ENCODE measurements around the gene HPSE2. TPM values are rescaled to one million over a fixed set of nuclear protein-coding genes. Genes with fewer than 3 reads are reported as not detected.
A peak's percentile ranks its signal among the peaks of the same experiment; 100 is the strongest.

The HPSE2 gene
- total and polyA plus RNA-seq, 2 of the 8 experiments (the other 6 are each of a cell fraction or from before 2014, with no cell fraction given) = 0.41 to 0.58 TPM

GRCh38 chr10:98414932-98415730, 820.5 kb downstream of the HPSE2 start, which contains the start of gene PYROXD2 (continued):
- TF ChIP-seq SIRT6 (IDR thresholded peaks at IDR 0.05; ENCODE audit: low read length) = no peak
- TF ChIP-seq SP4 (IDR thresholded peaks at IDR 0.05; ENCODE audit: low read length) = no peak
- TF ChIP-seq EP300 (IDR thresholded peaks at IDR 0.05; ENCODE audit: borderline replicate concordance in 1 of 2, low read depth in 2 of 2, low read length in 2 of 2) = no peak
- TF ChIP-seq TAF1 (IDR thresholded peaks at IDR 0.05; ENCODE audit: low read depth, low read length) = peak; percentile 77
- TF ChIP-seq KDM4A (IDR thresholded peaks at IDR 0.05; ENCODE audit: low read depth, low read length, severe bottlenecking) = peak; percentile 29
- TF ChIP-seq RBBP5 (IDR thresholded peaks at IDR 0.05; ENCODE audit: borderline replicate concordance, low read depth, low read length) = peak; percentile 75; the same call in 1 of the 2 replicates
- peak; percentile 79 for TF ChIP-seq POLR2AphosphoS5 (IDR thresholded peaks at IDR 0.05; ENCODE audit: low read depth, low read length)
- peak; percentile 83 for TF ChIP-seq ASH2L (IDR thresholded peaks at IDR 0.05; ENCODE audit: low read length)
- no peak for TF ChIP-seq JUN (IDR thresholded peaks at IDR 0.05; ENCODE audit: low read depth, low read length)
- TF ChIP-seq SP2 (IDR thresholded peaks at IDR 0.05; ENCODE audit: low read length) = no peak
- TF ChIP-seq GTF2F1 (IDR thresholded peaks at IDR 0.05; ENCODE audit: borderline replicate concordance, low read depth, low read length) = no peak
- peak; percentile 73; the same call in 1 of the 2 replicates for TF ChIP-seq TEAD4 (IDR thresholded peaks at IDR 0.05; ENCODE audit: low read depth, low read length)
- no peak for TF ChIP-seq BACH1 (IDR thresholded peaks at IDR 0.05; ENCODE audit: low read length)
- TF ChIP-seq CBX8 (IDR thresholded peaks at IDR 0.05; ENCODE audit: borderline replicate concordance, low read depth, low read length) = no peak
- TF ChIP-seq KDM1A (IDR thresholded peaks at IDR 0.05; ENCODE audit: borderline replicate concordance, low read length) = peak; percentile 72; the same call in 1 of the 2 replicates
- TF ChIP-seq POLR2A (IDR thresholded peaks at IDR 0.05; ENCODE audit: control extremely low read depth in 1 of 2, low read depth in 2 of 2, low read length in 2 of 2) = peak; percentile 77 to 87
- TF ChIP-seq, protein P1, sequence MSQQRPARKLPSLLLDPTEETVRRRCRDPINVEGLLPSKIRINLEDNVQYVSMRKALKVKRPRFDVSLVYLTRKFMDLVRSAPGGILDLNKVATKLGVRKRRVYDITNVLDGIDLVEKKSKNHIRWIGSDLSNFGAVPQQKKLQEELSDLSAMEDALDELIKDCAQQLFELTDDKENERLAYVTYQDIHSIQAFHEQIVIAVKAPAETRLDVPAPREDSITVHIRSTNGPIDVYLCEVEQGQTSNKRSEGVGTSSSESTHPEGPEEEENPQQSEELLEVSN (IDR thresholded peaks at IDR 0.05) = peak; percentile 12; the same call in 1 of the 2 replicates
- TF ChIP-seq RNF2 (IDR thresholded peaks at IDR 0.05; ENCODE audit: borderline replicate concordance, low read depth, low read length, missing control alignments, poor library complexity, severe bottlenecking) = no peak
- no peak for TF ChIP-seq SIX5 (IDR thresholded peaks at IDR 0.05; ENCODE audit: low read depth, low read length)
- TF ChIP-seq SIN3A (conservative IDR thresholded peaks at IDR 0.05 in 1 of 2, IDR thresholded peaks at IDR 0.05 in 1 of 2; ENCODE audit: low read depth in 1 of 2, low read length in 2 of 2) = 0 out of 4 replicates have a peak, but pooled peaks of 1 of the 2 experiments have one; percentile 21

All from H1 (cell line).